HG03108 (cell line): ENCODE measurements around the gene SMIM43.
"Not testable (repeated sequence)": the region's sequence is repeated elsewhere in the genome, so short reads cannot be mapped to it uniquely, and the experiment has no call there.

ENCODE experiments used
- ATAC-seq: cut with Tn5 transposase; IDR thresholded peaks from one replicate; pipeline ENCODE4 v1.9.1; 2021; ENCODE audit warnings: moderate library complexity; ENCODE audit not compliant: unreplicated experiment

SMIM43 gene

GRCh38 chr4:121784401-121784800, 19.4 kb upstream of the SMIM43 start:
- ATAC-seq, result no peak

- no peak for ATAC-seq
Measured at GRCh38 chr4:121783210-121783609, 18.2 kb upstream of the SMIM43 start.

DNA sequence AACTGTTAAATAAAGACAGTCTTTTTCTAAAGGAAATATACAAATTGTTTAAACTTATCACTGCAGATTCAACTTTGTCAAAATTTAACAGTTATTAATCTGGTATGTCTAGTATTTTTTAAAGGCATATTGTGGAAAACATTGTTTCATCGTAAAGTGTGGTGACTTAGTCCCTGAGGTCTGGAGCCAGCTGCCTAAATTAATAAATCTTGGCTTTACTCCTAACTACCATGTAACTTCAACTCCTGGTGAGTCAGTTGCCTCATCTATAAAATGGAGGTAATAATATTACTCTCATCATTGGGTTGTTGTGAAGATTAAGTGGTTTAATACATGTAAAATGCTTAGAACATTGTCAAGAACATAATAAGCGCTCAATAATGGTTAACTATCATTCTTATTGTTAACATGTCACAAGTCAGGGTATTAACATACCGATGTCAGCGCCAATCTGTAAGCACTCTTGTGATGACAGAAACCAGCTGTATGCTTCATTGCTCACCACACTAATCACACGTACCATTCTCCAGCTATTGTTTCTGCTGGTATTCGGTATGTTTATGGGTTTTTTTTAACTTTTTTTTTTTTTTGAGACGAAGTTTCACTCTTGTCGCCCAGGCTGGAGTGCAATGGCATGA, 14.1 kb upstream of the SMIM43 start:
- ATAC-seq, result no peak

GRCh38 chr4:121777625-121778024, 12.7 kb upstream of the SMIM43 start:
- ATAC-seq, result no peak

GRCh38 chr4:121776610-121777401, 11.8 kb upstream of the SMIM43 start:
- ATAC-seq, result no peak

DNA sequence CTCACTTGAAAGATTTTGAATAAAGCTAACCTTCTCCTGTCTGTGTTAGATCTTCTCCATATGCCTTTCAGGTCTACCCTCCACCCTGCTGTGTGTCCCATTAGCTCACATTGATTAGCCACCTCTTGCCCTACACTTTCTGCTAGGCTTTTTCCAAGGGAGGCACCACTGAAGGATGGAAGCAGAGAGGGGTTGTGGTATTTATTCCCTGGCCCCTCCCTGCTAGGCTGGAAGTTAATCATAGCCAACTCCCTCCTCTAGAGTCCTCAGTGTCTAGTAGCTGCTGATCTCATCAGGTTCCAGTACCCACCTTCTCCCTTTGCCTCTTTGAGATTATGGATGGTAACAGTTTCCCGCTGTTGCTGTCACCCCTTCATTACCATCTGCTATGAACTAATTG, 8.9 kb upstream of the SMIM43 start:
- ATAC-seq, result no peak

- ATAC-seq, result no peak
Measured at GRCh38 chr4:121771869-121772268, 6.9 kb upstream of the SMIM43 start.

GRCh38 chr4:121769341-121769740, 4.4 kb upstream of the SMIM43 start:
- no peak for ATAC-seq

- ATAC-seq, result no peak
Measured at GRCh38 chr4:121767166-121767565, 2.2 kb upstream of the SMIM43 start.

- no peak for ATAC-seq
Measured at GRCh38 chr4:121765971-121766538, 1.1 kb upstream of the SMIM43 start.

DNA sequence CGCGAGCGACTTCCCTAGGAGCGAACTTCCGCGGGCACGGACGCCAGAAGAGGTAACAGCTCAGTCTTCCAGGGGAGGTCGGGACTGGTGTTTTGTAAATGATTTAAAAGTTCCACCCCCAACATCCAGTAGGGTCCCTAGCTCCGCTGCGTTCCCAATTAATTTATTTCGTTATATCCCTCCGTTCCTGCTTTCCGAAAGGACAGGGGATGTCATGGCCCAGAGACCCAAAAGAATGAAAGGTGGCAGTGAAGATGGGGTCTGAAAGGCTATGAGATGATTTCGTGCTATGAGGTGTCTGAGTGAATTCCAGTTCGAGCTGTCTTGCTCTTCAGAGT, 373 bp upstream of the SMIM43 start:
- ATAC-seq, result no peak

GRCh38 chr4:121764303-121764701, 662 bp downstream of the SMIM43 start:
- ATAC-seq, result no peak

GRCh38 chr4:121760205-121760604, 4.8 kb downstream of the SMIM43 start:
- no peak for ATAC-seq

- no peak for ATAC-seq
Measured at GRCh38 chr4:121758925-121759568, 5.9 kb downstream of the SMIM43 start.

GRCh38 chr4:121752142-121752541, 12.8 kb downstream of the SMIM43 start:
- ATAC-seq, result not testable (repeated sequence)

- ATAC-seq, result no peak
Measured at GRCh38 chr4:121749225-121749624, 15.7 kb downstream of the SMIM43 start.

DNA sequence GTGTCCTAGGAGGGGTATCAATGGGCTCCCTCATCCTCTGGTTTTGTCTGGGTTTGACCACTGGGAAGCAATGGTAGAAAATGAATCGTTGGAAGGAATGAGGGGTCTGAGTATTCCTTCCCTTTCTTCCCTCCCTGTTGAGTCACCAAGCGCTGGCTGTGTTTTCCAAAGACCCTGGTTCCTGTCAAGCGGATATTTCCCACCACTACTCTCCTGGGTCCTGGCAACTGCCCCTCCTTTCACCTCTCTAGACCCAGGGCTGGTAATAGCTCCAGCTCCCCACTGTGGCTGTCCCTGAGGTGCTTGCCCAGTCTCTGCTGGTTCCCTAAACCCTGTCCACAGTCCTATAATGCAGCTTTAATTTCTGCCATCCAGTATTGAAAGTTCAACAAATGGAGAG, 22.2 kb downstream of the SMIM43 start:
- ATAC-seq, result no peak

GRCh38 chr4:121741751-121742150, 23.2 kb downstream of the SMIM43 start:
- no peak for ATAC-seq

- ATAC-seq, result no peak
Measured at GRCh38 chr4:121740796-121741409, 24.1 kb downstream of the SMIM43 start.

DNA sequence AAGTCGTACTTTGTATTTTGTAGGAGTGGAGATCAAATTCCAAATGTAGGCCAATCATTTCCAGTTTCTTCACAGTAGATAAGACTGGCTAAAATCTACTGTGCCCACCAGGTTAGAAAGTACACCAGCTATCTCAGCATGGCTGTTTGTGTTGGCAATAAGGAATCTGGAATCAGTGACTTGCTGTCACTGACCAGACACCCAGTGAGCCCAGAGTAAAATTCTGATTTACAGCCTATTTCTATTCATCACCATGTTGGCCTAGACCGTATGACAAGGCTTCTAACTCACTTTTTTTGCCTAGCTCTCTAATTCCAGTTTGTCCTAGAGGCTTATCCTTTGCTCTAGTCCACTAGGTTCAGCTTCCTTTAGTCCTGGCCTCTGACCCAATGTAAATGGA, 25.4 kb downstream of the SMIM43 start:
- ATAC-seq, result no peak

GRCh38 chr4:121738780-121739535, 26.0 kb downstream of the SMIM43 start:
- ATAC-seq, result no peak
